ENCODE data around the gene PIH1D1. TPM values are rescaled to one million over a fixed set of nuclear protein-coding genes. Genes with fewer than 3 reads are reported as not detected.

The PIH1D1 gene
- total and polyA plus RNA-seq, 2 of the 13 experiments (the other 11 are each of a cell fraction or from before 2014, with no cell fraction given) = 110 to 137 TPM

DNA sequence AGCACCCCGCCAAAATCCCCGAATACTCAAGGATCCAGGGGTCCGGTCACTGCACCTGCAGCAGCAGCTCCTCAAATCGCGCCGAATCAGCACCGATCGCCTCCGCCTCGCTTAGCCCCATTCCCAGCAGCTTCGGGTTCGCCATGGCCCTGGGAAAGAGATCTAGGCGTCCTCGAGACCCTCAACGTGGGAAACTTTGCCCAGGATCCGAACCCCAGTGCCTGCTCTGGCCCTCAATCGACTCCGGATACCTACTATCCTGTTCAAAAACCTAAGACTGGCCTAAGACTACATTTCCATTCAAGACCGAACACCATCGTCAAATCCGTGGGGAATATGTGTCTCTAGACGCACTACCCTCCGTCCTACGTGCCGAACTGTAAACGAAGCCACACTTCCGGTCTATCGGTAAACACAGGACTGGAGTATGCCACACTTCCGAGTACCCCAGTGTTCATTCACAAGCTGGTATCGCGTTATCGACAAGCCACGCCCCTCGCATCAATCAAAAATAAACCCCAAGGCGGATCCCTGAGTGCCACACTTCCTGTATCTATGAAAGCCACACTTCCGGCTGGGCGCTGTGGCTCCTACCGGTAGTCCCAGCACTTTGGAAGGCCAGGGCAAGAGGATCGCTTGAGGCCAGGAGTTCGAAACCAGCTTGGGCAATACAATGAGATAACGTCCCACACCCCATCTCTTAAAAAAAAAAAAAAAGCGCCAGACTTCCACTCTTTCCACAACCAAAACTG is at the start of gene PIH1D1 (continued):
- TF ChIP-seq, protein P1, sequence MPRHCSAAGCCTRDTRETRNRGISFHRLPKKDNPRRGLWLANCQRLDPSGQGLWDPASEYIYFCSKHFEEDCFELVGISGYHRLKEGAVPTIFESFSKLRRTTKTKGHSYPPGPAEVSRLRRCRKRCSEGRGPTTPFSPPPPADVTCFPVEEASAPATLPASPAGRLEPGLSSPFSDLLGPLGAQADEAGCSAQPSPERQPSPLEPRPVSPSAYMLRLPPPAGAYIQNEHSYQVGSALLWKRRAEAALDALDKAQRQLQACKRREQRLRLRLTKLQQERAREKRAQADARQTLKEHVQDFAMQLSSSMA (CRISPR knock-in tag; IDR thresholded peaks at IDR 0.05) = peak; percentile 100
- TF ChIP-seq PHF21A (CRISPR knock-in tag; IDR thresholded peaks at IDR 0.05) (0 out of 2 replicates have a peak, but pooled peaks have one; percentile 35), SP5 (CRISPR knock-in tag; IDR thresholded peaks at IDR 0.05; ENCODE audit: borderline replicate concordance, low read depth) (0 out of 2 replicates have a peak, but pooled peaks have one; percentile 31), HOXD1 (CRISPR knock-in tag; IDR thresholded peaks at IDR 0.05) (peak; percentile 99), TAF1 (CRISPR knock-in tag; IDR thresholded peaks at IDR 0.05) (peak; percentile 83), ZSCAN31 (CRISPR knock-in tag; IDR thresholded peaks at IDR 0.05; ENCODE audit: low read depth) (peak; percentile 20; the same call in 1 of the 2 replicates), KDM5A (IDR thresholded peaks at IDR 0.05; ENCODE audit: borderline replicate concordance, low read length) (peak; percentile 78; the same call in 1 of the 2 replicates), TSC22D2 (CRISPR knock-in tag; IDR thresholded peaks at IDR 0.05; ENCODE audit: borderline replicate concordance) (peak; percentile 76; the same call in 1 of the 2 replicates), KDM5B (CRISPR knock-in tag; IDR thresholded peaks at IDR 0.05; ENCODE audit: borderline replicate concordance) (peak; percentile 75; the same call in 1 of the 2 replicates), IRF2 (CRISPR knock-in tag; IDR thresholded peaks at IDR 0.05) (peak; percentile 89), ZNF329 (CRISPR knock-in tag; IDR thresholded peaks at IDR 0.05; ENCODE audit: low read depth) (0 out of 2 replicates have a peak, but pooled peaks have one; percentile 65), RBFOX2 (IDR thresholded peaks at IDR 0.05; ENCODE audit: low read depth, low read length) (0 out of 2 replicates have a peak, but pooled peaks have one; percentile 23), GATAD1 (CRISPR knock-in tag; IDR thresholded peaks at IDR 0.05) (peak; percentile 90), SIN3A (IDR thresholded peaks at IDR 0.05; ENCODE audit: borderline replicate concordance, low read depth, low read length) (peak; percentile 94; the same call in 1 of the 2 replicates), SIX4 (CRISPR knock-in tag; IDR thresholded peaks at IDR 0.05) (0 out of 2 replicates have a peak, but pooled peaks have one; percentile 11), ZNF446 (CRISPR knock-in tag; IDR thresholded peaks at IDR 0.05) (peak; percentile 29; the same call in 1 of the 2 replicates), NR1H2 (CRISPR knock-in tag; IDR thresholded peaks at IDR 0.05; ENCODE audit: borderline replicate concordance, low read depth) (no peak)
- TF ChIP-seq, protein P2, sequence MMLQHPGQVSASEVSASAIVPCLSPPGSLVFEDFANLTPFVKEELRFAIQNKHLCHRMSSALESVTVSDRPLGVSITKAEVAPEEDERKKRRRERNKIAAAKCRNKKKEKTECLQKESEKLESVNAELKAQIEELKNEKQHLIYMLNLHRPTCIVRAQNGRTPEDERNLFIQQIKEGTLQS (CRISPR knock-in tag; IDR thresholded peaks at IDR 0.05) = no peak
- TF ChIP-seq, protein P3, sequence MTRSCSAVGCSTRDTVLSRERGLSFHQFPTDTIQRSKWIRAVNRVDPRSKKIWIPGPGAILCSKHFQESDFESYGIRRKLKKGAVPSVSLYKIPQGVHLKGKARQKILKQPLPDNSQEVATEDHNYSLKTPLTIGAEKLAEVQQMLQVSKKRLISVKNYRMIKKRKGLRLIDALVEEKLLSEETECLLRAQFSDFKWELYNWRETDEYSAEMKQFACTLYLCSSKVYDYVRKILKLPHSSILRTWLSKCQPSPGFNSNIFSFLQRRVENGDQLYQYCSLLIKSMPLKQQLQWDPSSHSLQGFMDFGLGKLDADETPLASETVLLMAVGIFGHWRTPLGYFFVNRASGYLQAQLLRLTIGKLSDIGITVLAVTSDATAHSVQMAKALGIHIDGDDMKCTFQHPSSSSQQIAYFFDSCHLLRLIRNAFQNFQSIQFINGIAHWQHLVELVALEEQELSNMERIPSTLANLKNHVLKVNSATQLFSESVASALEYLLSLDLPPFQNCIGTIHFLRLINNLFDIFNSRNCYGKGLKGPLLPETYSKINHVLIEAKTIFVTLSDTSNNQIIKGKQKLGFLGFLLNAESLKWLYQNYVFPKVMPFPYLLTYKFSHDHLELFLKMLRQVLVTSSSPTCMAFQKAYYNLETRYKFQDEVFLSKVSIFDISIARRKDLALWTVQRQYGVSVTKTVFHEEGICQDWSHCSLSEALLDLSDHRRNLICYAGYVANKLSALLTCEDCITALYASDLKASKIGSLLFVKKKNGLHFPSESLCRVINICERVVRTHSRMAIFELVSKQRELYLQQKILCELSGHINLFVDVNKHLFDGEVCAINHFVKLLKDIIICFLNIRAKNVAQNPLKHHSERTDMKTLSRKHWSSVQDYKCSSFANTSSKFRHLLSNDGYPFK (CRISPR knock-in tag; IDR thresholded peaks at IDR 0.05; ENCODE audit: borderline replicate concordance) = peak; percentile 82; the same call in 1 of the 2 replicates
- TF ChIP-seq, protein P4, sequence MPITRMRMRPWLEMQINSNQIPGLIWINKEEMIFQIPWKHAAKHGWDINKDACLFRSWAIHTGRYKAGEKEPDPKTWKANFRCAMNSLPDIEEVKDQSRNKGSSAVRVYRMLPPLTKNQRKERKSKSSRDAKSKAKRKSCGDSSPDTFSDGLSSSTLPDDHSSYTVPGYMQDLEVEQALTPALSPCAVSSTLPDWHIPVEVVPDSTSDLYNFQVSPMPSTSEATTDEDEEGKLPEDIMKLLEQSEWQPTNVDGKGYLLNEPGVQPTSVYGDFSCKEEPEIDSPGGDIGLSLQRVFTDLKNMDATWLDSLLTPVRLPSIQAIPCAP (CRISPR knock-in tag; IDR thresholded peaks at IDR 0.05; ENCODE audit: low read depth) = no peak
- TF ChIP-seq, protein P5, sequence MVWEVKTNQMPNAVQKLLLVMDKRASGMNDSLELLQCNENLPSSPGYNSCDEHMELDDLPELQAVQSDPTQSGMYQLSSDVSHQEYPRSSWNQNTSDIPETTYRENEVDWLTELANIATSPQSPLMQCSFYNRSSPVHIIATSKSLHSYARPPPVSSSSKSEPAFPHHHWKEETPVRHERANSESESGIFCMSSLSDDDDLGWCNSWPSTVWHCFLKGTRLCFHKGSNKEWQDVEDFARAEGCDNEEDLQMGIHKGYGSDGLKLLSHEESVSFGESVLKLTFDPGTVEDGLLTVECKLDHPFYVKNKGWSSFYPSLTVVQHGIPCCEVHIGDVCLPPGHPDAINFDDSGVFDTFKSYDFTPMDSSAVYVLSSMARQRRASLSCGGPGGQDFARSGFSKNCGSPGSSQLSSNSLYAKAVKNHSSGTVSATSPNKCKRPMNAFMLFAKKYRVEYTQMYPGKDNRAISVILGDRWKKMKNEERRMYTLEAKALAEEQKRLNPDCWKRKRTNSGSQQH (CRISPR knock-in tag; IDR thresholded peaks at IDR 0.05; ENCODE audit: low read depth) = peak; percentile 81
- TF ChIP-seq, protein P6, sequence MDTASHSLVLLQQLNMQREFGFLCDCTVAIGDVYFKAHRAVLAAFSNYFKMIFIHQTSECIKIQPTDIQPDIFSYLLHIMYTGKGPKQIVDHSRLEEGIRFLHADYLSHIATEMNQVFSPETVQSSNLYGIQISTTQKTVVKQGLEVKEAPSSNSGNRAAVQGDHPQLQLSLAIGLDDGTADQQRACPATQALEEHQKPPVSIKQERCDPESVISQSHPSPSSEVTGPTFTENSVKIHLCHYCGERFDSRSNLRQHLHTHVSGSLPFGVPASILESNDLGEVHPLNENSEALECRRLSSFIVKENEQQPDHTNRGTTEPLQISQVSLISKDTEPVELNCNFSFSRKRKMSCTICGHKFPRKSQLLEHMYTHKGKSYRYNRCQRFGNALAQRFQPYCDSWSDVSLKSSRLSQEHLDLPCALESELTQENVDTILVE (CRISPR knock-in tag; IDR thresholded peaks at IDR 0.05) = peak; percentile 60; the same call in 1 of the 2 replicates
